OCI-LY7 (cell line): ENCODE measurements around the gene FAP. TPM values are rescaled to one million over a fixed set of nuclear protein-coding genes. Genes with fewer than 3 reads are reported as not detected.

Source experiments
- BruUV-seq: library from RNA; stranded (reverse); fragments of 400-500 nt; replicated peaks from 2 replicates; lab custom pipeline; 2021; lab: Mats Ljungman, UMichigan
- CTCF ChIA-PET: fragments of 300-600 bp; sonication (Branson Sonifier 250); formaldehyde crosslinking; loops from one replicate; lab custom pipeline; 2022; ENCODE audit warnings: antibody characterized with exemption; ENCODE audit not compliant: unreplicated experiment; lab: Charles Lee
- POLR2A ChIA-PET: fragments of 300-600 bp; sonication (Branson Sonifier 250); formaldehyde crosslinking; loops from one replicate; lab custom pipeline; 2022; ENCODE audit warnings: antibody characterized with exemption; lab: Charles Lee
- DNase-seq: peaks from one replicate; pipeline ENCODE4 v3.0.0-alpha.2; 2015; ENCODE audit warnings: low spot score
- H2AFZ ChIP-seq: fragments of 200-600 bp; sonication (generic), shearing (Covaris generic); 2 replicates; pipeline ENCODE4 v1.6.1; 2014; ENCODE audit warnings: mild to moderate bottlenecking, antibody characterized with exemption, low read length, moderate library complexity
- H3K27ac ChIP-seq: fragments of 200-600 bp; sonication (generic); 2 replicates; pipeline ENCODE4 v1.5.1; 2014; ENCODE audit warnings: mixed run types, low read depth, mild to moderate bottlenecking, moderate library complexity, low read length, inconsistent platforms; ENCODE audit not compliant: poor library complexity, severe bottlenecking
- H3K36me3 ChIP-seq: fragments of 200-600 bp; sonication (generic); 2 replicates; pipeline ENCODE4 v1.6.1; 2014; ENCODE audit warnings: mild to moderate bottlenecking, antibody characterized with exemption, low read length, moderate library complexity, mixed read lengths; ENCODE audit not compliant: insufficient read depth
- H3K4me1 ChIP-seq: fragments of 200-600 bp; sonication (generic); 2 replicates; pipeline ENCODE4 v1.5.1; 2014; ENCODE audit warnings: mild to moderate bottlenecking, low read length; ENCODE audit not compliant: insufficient read depth, poor library complexity, severe bottlenecking
- H3K4me2 ChIP-seq: fragments of 200-600 bp; sonication (generic); 2 replicates; pipeline ENCODE4 v1.6.1; 2014; ENCODE audit warnings: mild to moderate bottlenecking, low read length
- H3K4me3 ChIP-seq: fragments of 200-600 bp; sonication (generic); 2 replicates; pipeline ENCODE4 v1.5.1; 2014; ENCODE audit warnings: mild to moderate bottlenecking, low read depth, low read length; ENCODE audit not compliant: poor library complexity, severe bottlenecking
- H3K79me2 ChIP-seq: fragments of 200-600 bp; sonication (generic); 2 replicates; pipeline ENCODE4 v1.6.1; 2016; ENCODE audit warnings: low read depth, mild to moderate bottlenecking, low read length, moderate library complexity, mixed read lengths; ENCODE audit not compliant: insufficient read depth
- H3K9me2 ChIP-seq: fragments of 200-600 bp; sonication (generic); 2 replicates; pipeline ENCODE4 v1.6.1; 2016; ENCODE audit warnings: mild to moderate bottlenecking, low read length, mixed read lengths; ENCODE audit not compliant: insufficient read depth
- H3K9me3 ChIP-seq: fragments of 200-600 bp; sonication (generic); 2 replicates; pipeline ENCODE4 v1.6.1; 2014; ENCODE audit warnings: mild to moderate bottlenecking, mixed run types, low read length, mixed read lengths
- H4K20me1 ChIP-seq: fragments of 200-600 bp; sonication (generic); 2 replicates; pipeline ENCODE4 v1.6.1; 2014; ENCODE audit warnings: mild to moderate bottlenecking, antibody characterized with exemption, low read length, moderate library complexity, mixed read lengths; ENCODE audit not compliant: insufficient read depth
- EZH2phosphoT487 ChIP-seq: fragments of 200-600 bp; sonication (generic); IDR thresholded peaks from 2 replicates; pipeline ENCODE4 v1.6.1; 2018; ENCODE audit warnings: low read depth, borderline replicate concordance, mild to moderate bottlenecking, mixed run types, antibody characterized with exemption, low read length, moderate library complexity, mixed read lengths
- intact Hi-C: fragments of 100-400 bp; cut with micrococcal nuclease; formaldehyde crosslinking; loops from one replicate; pipeline ENCODE4 v1.10.0; 2022; ENCODE audit not compliant: unreplicated experiment
- total RNA-seq, 2 experiments: library from RNA; depleted of rRNA in 1 of 2; stranded (reverse); fragments of >200 nt in 1 of 2; shearing (Covaris generic) in 1 of 2; gene quantifications; 2 replicates each; pipeline ENCODE4 v1.2.3, GENCODE V29; 2014 to 2022
- TF ChIP-seq, protein P1 (sequence below): fragments of 200-600 bp; sonication (generic); conservative IDR thresholded peaks from 2 replicates; pipeline ENCODE4 v1.5.1; 2014; ENCODE audit warnings: mild to moderate bottlenecking, antibody characterized with exemption, low read length, moderate library complexity, mixed read lengths

FAP gene
- total RNA-seq, 2 experiments from 2014 or later = not detected

DNA sequence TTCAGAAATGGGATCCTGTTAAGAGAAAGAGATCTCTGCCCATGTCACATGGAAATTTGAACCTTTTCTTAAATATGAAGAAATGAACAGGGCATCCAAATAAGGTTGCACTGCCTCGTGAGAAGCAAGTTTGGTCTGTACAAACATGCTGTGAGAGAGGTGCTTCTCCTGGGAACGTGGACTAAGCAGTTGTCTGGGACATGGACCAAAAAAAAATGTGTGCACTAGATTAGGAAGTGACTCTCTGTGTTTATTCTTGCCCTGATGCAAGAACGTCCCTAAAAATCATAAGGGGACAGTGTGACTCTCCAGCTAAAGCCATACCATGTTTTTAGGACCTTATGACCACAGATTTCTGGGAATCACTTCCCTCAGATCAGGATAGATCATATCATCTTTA, 67.5 kb downstream of the FAP start:
- Histone ChIP-seq H3K4me2 (no peak overlapping the region), H3K27ac (no peak overlapping the region), H3K9me3 (no peaks in the 10 kb centered on the region), H3K36me3 (no peaks in the 10 kb centered on the region), H3K9me2 (no peaks in the 10 kb centered on the region), H3K4me1 (no peaks in the 10 kb centered on the region), H2AFZ (no peak overlapping the region), H3K4me3 (no peak overlapping the region), H4K20me1 (no peaks in the 10 kb centered on the region), H3K79me2 (no peaks in the 10 kb centered on the region)
- intact Hi-C loops = no loop called here
- no peak for TF ChIP-seq EZH2phosphoT487
- no TSS peak for BruUV-seq
- CTCF ChIA-PET = no interaction called here
- no peak for DNase-seq
- POLR2A ChIA-PET = interaction anchor here (1.0 kb wide), 1 partner anchor 58 kb away, joined by 8 read pairs; no protein-coding TSS in a partner anchor

DNA sequence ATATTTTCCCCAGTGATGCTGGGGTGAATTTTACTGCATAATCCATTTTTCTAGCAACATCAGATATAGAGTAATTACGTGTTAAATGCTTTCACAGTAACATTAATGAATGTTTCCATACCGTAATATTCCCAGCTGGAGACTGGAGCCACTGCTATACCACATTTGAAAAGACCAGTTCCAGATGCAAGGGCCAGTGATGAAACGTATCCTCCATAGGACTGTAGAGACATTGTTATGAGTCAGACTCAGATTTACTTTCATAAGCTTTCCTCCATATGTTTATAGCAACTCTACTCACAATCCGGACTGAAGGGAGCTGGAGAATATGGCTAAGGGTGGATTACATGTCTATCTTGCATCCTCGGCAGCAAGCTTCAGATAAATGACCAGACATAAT, 68.5 kb downstream of the FAP start:
- H3K79me2 ChIP-seq = no peaks in the 10 kb centered on the region
- no peak overlapping the region for H3K4me2 ChIP-seq
- no peaks in the 10 kb centered on the region for H3K36me3 ChIP-seq
- no peaks in the 10 kb centered on the region for H3K9me2 ChIP-seq
- no peaks in the 10 kb centered on the region for H3K9me3 ChIP-seq
- H3K27ac ChIP-seq = no peak overlapping the region
- no peak overlapping the region for H2AFZ ChIP-seq
- DNase-seq = no peak
- no peaks in the 10 kb centered on the region for H4K20me1 ChIP-seq
- no peaks in the 10 kb centered on the region for H3K4me1 ChIP-seq
- BruUV-seq = no TSS peak
- TF ChIP-seq, protein P1, sequence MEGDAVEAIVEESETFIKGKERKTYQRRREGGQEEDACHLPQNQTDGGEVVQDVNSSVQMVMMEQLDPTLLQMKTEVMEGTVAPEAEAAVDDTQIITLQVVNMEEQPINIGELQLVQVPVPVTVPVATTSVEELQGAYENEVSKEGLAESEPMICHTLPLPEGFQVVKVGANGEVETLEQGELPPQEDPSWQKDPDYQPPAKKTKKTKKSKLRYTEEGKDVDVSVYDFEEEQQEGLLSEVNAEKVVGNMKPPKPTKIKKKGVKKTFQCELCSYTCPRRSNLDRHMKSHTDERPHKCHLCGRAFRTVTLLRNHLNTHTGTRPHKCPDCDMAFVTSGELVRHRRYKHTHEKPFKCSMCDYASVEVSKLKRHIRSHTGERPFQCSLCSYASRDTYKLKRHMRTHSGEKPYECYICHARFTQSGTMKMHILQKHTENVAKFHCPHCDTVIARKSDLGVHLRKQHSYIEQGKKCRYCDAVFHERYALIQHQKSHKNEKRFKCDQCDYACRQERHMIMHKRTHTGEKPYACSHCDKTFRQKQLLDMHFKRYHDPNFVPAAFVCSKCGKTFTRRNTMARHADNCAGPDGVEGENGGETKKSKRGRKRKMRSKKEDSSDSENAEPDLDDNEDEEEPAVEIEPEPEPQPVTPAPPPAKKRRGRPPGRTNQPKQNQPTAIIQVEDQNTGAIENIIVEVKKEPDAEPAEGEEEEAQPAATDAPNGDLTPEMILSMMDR = no peak
- TF ChIP-seq EZH2phosphoT487 = no peak
- intact Hi-C loops = no loop called here
- no peak overlapping the region for H3K4me3 ChIP-seq
- CTCF ChIA-PET = no interaction called here
- POLR2A ChIA-PET = interaction anchor here (0.6 kb wide), 2 partner anchors 214 to 1031 kb away, joined by 3 read pairs; no protein-coding TSS in a partner anchor

- CTCF ChIA-PET = no interaction called here
- intact Hi-C loops = no loop called here
- Histone ChIP-seq H2AFZ (no peak overlapping the region), H3K4me2 (no peak overlapping the region), H3K27ac (no peak overlapping the region), H3K9me3 (no peaks in the 10 kb centered on the region), H3K4me1 (no peaks in the 10 kb centered on the region), H3K79me2 (no peaks in the 10 kb centered on the region), H3K4me3 (no peak overlapping the region), H4K20me1 (no peaks in the 10 kb centered on the region), H3K36me3 (no peaks in the 10 kb centered on the region), H3K9me2 (no peaks in the 10 kb centered on the region)
- BruUV-seq = no TSS peak
- POLR2A ChIA-PET = no interaction called here
- no peak for DNase-seq
- TF ChIP-seq, protein P1 = no peak
- no peak for TF ChIP-seq EZH2phosphoT487
These were observed 70.4 kb downstream of the FAP start for GRCh38 chr2:162172802-162173370.
